GM19397 (cell line): Measurements from ENCODE around the gene SPTY2D1.
"Not testable (repeated sequence)": the region's sequence is repeated elsewhere in the genome, so short reads cannot be mapped to it uniquely, and the experiment has no call there.

Experiments
- ATAC-seq: cut with Tn5 transposase; IDR thresholded peaks from one replicate; pipeline ENCODE4 v1.9.1; 2021; ENCODE audit warnings: mild to moderate bottlenecking, moderate library complexity; ENCODE audit not compliant: unreplicated experiment

Gene SPTY2D1

GRCh38 chr11:18618342-18619025 lies 15.7 kb downstream of the SPTY2D1 start:
- no peak for ATAC-seq

GRCh38 chr11:18617688-18618341 lies 16.3 kb downstream of the SPTY2D1 start:
- ATAC-seq: no peak

- ATAC-seq: peak; percentile 80
These were observed 18.3 kb downstream of the SPTY2D1 start for GRCh38 chr11:18615628-18616392.

- no peak for ATAC-seq
These were observed 19.5 kb downstream of the SPTY2D1 start for GRCh38 chr11:18614667-18615066.

- ATAC-seq: no peak
These were observed 21.7 kb downstream of the SPTY2D1 start for GRCh38 chr11:18612394-18612793.

GRCh38 chr11:18611196-18611595 lies 22.9 kb downstream of the SPTY2D1 start:
- ATAC-seq: no peak

- ATAC-seq: no peak
These were observed 25.8 kb downstream of the SPTY2D1 start for GRCh38 chr11:18608376-18608775.

- ATAC-seq: no peak
These were observed 33.1 kb downstream of the SPTY2D1 start for GRCh38 chr11:18600915-18601569.

GRCh38 chr11:18599739-18600230 lies 34.4 kb downstream of the SPTY2D1 start, which contains the start of gene MISFA:
TSS of gene MISFA (plus strand) at chr11:18599789. CDS start at chr11:18599929, 140 bp downstream.
- ATAC-seq: no peak

- ATAC-seq: no peak
These were observed 39.0 kb downstream of the SPTY2D1 start for GRCh38 chr11:18594999-18595749.

- ATAC-seq: not testable (repeated sequence)
These were observed 40.1 kb downstream of the SPTY2D1 start for GRCh38 chr11:18594088-18594487.

GRCh38 chr11:18590571-18590970 lies 43.6 kb downstream of the SPTY2D1 start:
- no peak for ATAC-seq

GRCh38 chr11:18588297-18589252 lies 45.6 kb downstream of the SPTY2D1 start, which contains the start of gene UEVLD:
TSS of gene UEVLD (minus strand) at chr11:18588734. CDS start at chr11:18588654, 80 bp downstream.
- peak; percentile 62 for ATAC-seq

- ATAC-seq: no peak
These were observed 52.3 kb downstream of the SPTY2D1 start for GRCh38 chr11:18581825-18582224.

- ATAC-seq: no peak
These were observed 53.9 kb downstream of the SPTY2D1 start for GRCh38 chr11:18580113-18580766.

- ATAC-seq: no peak
These were observed 55.1 kb downstream of the SPTY2D1 start for GRCh38 chr11:18578975-18579598.

GRCh38 chr11:18575361-18575760 lies 58.8 kb downstream of the SPTY2D1 start:
- no peak for ATAC-seq

- no peak for ATAC-seq
These were observed 67.1 kb downstream of the SPTY2D1 start for GRCh38 chr11:18567081-18567480.
